ENCODE data around the gene C16orf87.
"Not testable (repeated sequence)": the region's sequence is repeated elsewhere in the genome, so short reads cannot be mapped to it uniquely, and the experiment has no call there.

C16orf87 gene

GRCh38 chr16:46793841-46794240, 37.1 kb downstream of the C16orf87 start:
- no peak for DNase-seq

GRCh38 chr16:46790599-46791270, 40.2 kb downstream of the C16orf87 start:
- DNase-seq = no peak

GRCh38 chr16:46789499-46790414, 41.2 kb downstream of the C16orf87 start:
- peak; percentile 91 for DNase-seq

- no peak for DNase-seq
Measured at GRCh38 chr16:46788891-46789474, 42.0 kb downstream of the C16orf87 start.

GRCh38 chr16:46787909-46788308, 43.1 kb downstream of the C16orf87 start:
- DNase-seq = no peak

GRCh38 chr16:46785076-46785845, 45.7 kb downstream of the C16orf87 start:
- DNase-seq = no peak

GRCh38 chr16:46784569-46784968, 46.4 kb downstream of the C16orf87 start:
- DNase-seq = not testable (repeated sequence)

GRCh38 chr16:46783800-46784199, 47.2 kb downstream of the C16orf87 start:
- DNase-seq = no peak

- no peak for DNase-seq
Measured at GRCh38 chr16:46782320-46782719, 48.7 kb downstream of the C16orf87 start.

GRCh38 chr16:46777804-46778203, 53.2 kb downstream of the C16orf87 start:
- DNase-seq = no peak

GRCh38 chr16:46775214-46775613, 55.8 kb downstream of the C16orf87 start:
- no peak for DNase-seq

- DNase-seq = no peak
Measured at GRCh38 chr16:46774743-46775177, 56.2 kb downstream of the C16orf87 start.

- no peak for DNase-seq
Measured at GRCh38 chr16:46772463-46772862, 58.5 kb downstream of the C16orf87 start.

- DNase-seq = no peak
Measured at GRCh38 chr16:46768809-46769208, 62.2 kb downstream of the C16orf87 start.

GRCh38 chr16:46765050-46765449, 65.9 kb downstream of the C16orf87 start:
- DNase-seq = no peak

- no peak for DNase-seq
Measured at GRCh38 chr16:46763147-46763546, 67.8 kb downstream of the C16orf87 start.

GRCh38 chr16:46762583-46762982, 68.4 kb downstream of the C16orf87 start:
- no peak for DNase-seq

- no peak for DNase-seq
Measured at GRCh38 chr16:46759309-46759708, 71.7 kb downstream of the C16orf87 start.

GRCh38 chr16:46757339-46758050, 73.5 kb downstream of the C16orf87 start:
- no peak for DNase-seq

GRCh38 chr16:46756772-46757171, 74.2 kb downstream of the C16orf87 start:
- no peak for DNase-seq

- no peak for DNase-seq
Measured at GRCh38 chr16:46753015-46753414, 78.0 kb downstream of the C16orf87 start.

- no peak for DNase-seq
Measured at GRCh38 chr16:46751381-46751780, 79.6 kb downstream of the C16orf87 start.

Data from activated CD8-positive, alpha-beta memory T cell treated with anti-CD3 and anti-CD28 coated beads for 24 hours (primary cell).